IMR-90 (cell line): ENCODE measurements around the gene RNF141. TPM values are rescaled to one million over a fixed set of nuclear protein-coding genes. Genes with fewer than 3 reads are reported as not detected.

Experiments
- ATAC-seq: fragments of 200-7000 bp; cut with Tn5 transposase; 2 replicates; pipeline ENCODE4 v1.9.1; 2020; ENCODE audit warnings: low read depth, mild to moderate bottlenecking, moderate library complexity
- BruUV-seq: library from RNA; stranded (reverse); fragments of 400-500 nt; replicated peaks from 2 replicates; lab custom pipeline; 2021; lab: Mats Ljungman, UMichigan
- CTCF ChIA-PET: fragments of 300-600 bp; formaldehyde crosslinking; extraction: SDS; loops from one replicate; lab custom pipeline; 2021; ENCODE audit warnings: antibody characterized with exemption; lab: Yijun Ruan, JAX
- POLR2A ChIA-PET: fragments of 300-600 bp; sonication (Branson Sonifier 250); formaldehyde crosslinking; loops from one replicate; lab custom pipeline; 2022; ENCODE audit warnings: antibody characterized with exemption; ENCODE audit not compliant: unreplicated experiment; lab: Charles Lee
- DNase-seq: peaks from one replicate; pipeline ENCODE4 v3.0.0; 2013
- H2AFZ ChIP-seq: replicated peaks from 2 replicates; pipeline ENCODE3; 2013; ENCODE audit warnings: low read length, mild to moderate bottlenecking; ENCODE audit not compliant: poor library complexity
- H2AK5ac ChIP-seq: 2 replicates; pipeline ENCODE4 v1.6.1; 2013; ENCODE audit warnings: low read depth, low read length, inconsistent platforms
- H2AK9ac ChIP-seq: replicated peaks from 2 replicates; pipeline ENCODE3; 2013; ENCODE audit warnings: mild to moderate bottlenecking, low read depth, low read length, moderate library complexity; ENCODE audit not compliant: poor library complexity
- H2BK120ac ChIP-seq: 2 replicates; pipeline ENCODE4 v1.6.1; 2013; ENCODE audit warnings: low read depth, low read length, inconsistent platforms
- H2BK15ac ChIP-seq: 3 replicates; pipeline ENCODE4 v1.6.1; 2013; ENCODE audit warnings: low read depth, low read length, inconsistent platforms
- H2BK20ac ChIP-seq: 2 replicates; pipeline ENCODE4 v1.6.1; 2013; ENCODE audit warnings: low read depth, mild to moderate bottlenecking, inconsistent platforms, low read length, moderate library complexity
- H2BK5ac ChIP-seq: 2 replicates; pipeline ENCODE4 v1.6.1; 2013; ENCODE audit warnings: mild to moderate bottlenecking, low read depth, low read length, inconsistent platforms; ENCODE audit not compliant: poor library complexity, severe bottlenecking
- H3K14ac ChIP-seq: replicated peaks from 2 replicates; pipeline ENCODE4 v1.6.1; 2013; ENCODE audit warnings: low read depth, low read length, inconsistent platforms
- H3K18ac ChIP-seq: 2 replicates; pipeline ENCODE4 v1.6.1; 2013; ENCODE audit warnings: low read depth, low read length, control low read depth
- H3K23ac ChIP-seq: 2 replicates; pipeline ENCODE4 v1.6.1; 2013; ENCODE audit warnings: low read depth, low read length, inconsistent platforms
- H3K27ac ChIP-seq: 2 replicates; pipeline ENCODE4 v1.5.1; 2013; ENCODE audit warnings: mild to moderate bottlenecking, control low read depth, low read length; ENCODE audit not compliant: insufficient read depth
- H3K27me3 ChIP-seq: 2 replicates; pipeline ENCODE4 v1.6.1; 2013; ENCODE audit warnings: low read length; ENCODE audit not compliant: control insufficient read depth, insufficient read depth
- H3K36me3 ChIP-seq: 2 replicates; pipeline ENCODE4 v1.6.1; 2013; ENCODE audit warnings: low read length, mixed read lengths; ENCODE audit not compliant: control insufficient read depth, insufficient read depth
- H3K4ac ChIP-seq: 2 replicates; pipeline ENCODE4 v1.6.1; 2013; ENCODE audit warnings: low read depth, low read length, inconsistent platforms
- H3K4me1 ChIP-seq: 2 replicates; pipeline ENCODE4 v1.6.1; 2013; ENCODE audit warnings: low read length, mixed read lengths; ENCODE audit not compliant: control insufficient read depth, insufficient read depth
- H3K4me2 ChIP-seq: 2 replicates; pipeline ENCODE4 v1.6.1; 2013; ENCODE audit warnings: low read depth, mild to moderate bottlenecking, control low read depth, low read length, moderate library complexity
- H3K4me3 ChIP-seq: 2 replicates; pipeline ENCODE4 v1.5.1; 2013; ENCODE audit warnings: low read depth, mild to moderate bottlenecking, control low read depth, low read length, moderate library complexity; ENCODE audit not compliant: insufficient read depth
- H3K56ac ChIP-seq: 2 replicates; pipeline ENCODE4 v1.6.1; 2013; ENCODE audit warnings: low read length, inconsistent platforms; ENCODE audit not compliant: insufficient read depth; ENCODE audit errors: extremely low read depth
- H3K79me1 ChIP-seq, 2 experiments: 2 replicates each; pipeline ENCODE4 v1.6.1; 2013; ENCODE audit warnings: low read length in 2 of 2, inconsistent platforms in 1 of 2, low read depth in 1 of 2
- H3K9ac ChIP-seq: 2 replicates; pipeline ENCODE4 v1.6.1; 2013; ENCODE audit warnings: low read depth, low read length, control low read depth
- H3K9me1 ChIP-seq: 2 replicates; pipeline ENCODE4 v1.6.1; 2013; ENCODE audit warnings: low read length, inconsistent platforms; ENCODE audit not compliant: insufficient read depth
- H3K9me3 ChIP-seq: 2 replicates; pipeline ENCODE4 v1.6.1; 2013; ENCODE audit warnings: low read length; ENCODE audit not compliant: control insufficient read depth, insufficient read depth
- H4K20me1 ChIP-seq: 2 replicates; pipeline ENCODE4 v1.6.1; 2013; ENCODE audit warnings: low read length, inconsistent platforms; ENCODE audit not compliant: insufficient read depth
- H4K5ac ChIP-seq: 2 replicates; pipeline ENCODE4 v1.6.1; 2013; ENCODE audit warnings: mild to moderate bottlenecking, low read depth, low read length, control low read depth
- H4K8ac ChIP-seq, 2 experiments: 2 replicates each; pipeline ENCODE4 v1.6.1; 2013; ENCODE audit warnings: low read depth in 2 of 2, low read length in 2 of 2, control low read depth in 1 of 2, inconsistent platforms in 1 of 2
- H4K91ac ChIP-seq: 2 replicates; pipeline ENCODE4 v1.6.1; 2013; ENCODE audit warnings: low read depth, low read length, inconsistent platforms; ENCODE audit not compliant: insufficient read depth
- BHLHE40 ChIP-seq: fragments of 150-350 bp; IDR thresholded peaks from 2 replicates; pipeline ENCODE4 v1.6.1; 2016; ENCODE audit warnings: mild to moderate bottlenecking, low read depth, low read length
- CEBPB ChIP-seq: IDR thresholded peaks from 2 replicates; pipeline ENCODE4 v1.6.1; 2012; ENCODE audit warnings: low read depth, low read length, improper control_type of control experiment
- CHD1 ChIP-seq: IDR thresholded peaks from 2 replicates; pipeline ENCODE4 v1.6.1; 2012; ENCODE audit warnings: low read depth, low read length, improper control_type of control experiment
- FOS ChIP-seq: fragments of 150-350 bp; IDR thresholded peaks from 2 replicates; pipeline ENCODE4 v1.6.1; 2016; ENCODE audit warnings: low read depth, low read length
- MAFK ChIP-seq: IDR thresholded peaks from 2 replicates; pipeline ENCODE4 v1.6.1; 2012; ENCODE audit warnings: low read depth, low read length, improper control_type of control experiment
- MAZ ChIP-seq: IDR thresholded peaks from 2 replicates; pipeline ENCODE4 v1.6.1; 2012; ENCODE audit warnings: low read depth, mild to moderate bottlenecking, low read length, improper control_type of control experiment, moderate library complexity, borderline replicate concordance
- MXI1 ChIP-seq: IDR thresholded peaks from 2 replicates; pipeline ENCODE4 v1.6.1; 2012; ENCODE audit warnings: low read depth, mild to moderate bottlenecking, low read length, moderate library complexity, borderline replicate concordance
- NFE2L2 ChIP-seq: fragments of 150-350 bp; IDR thresholded peaks from 2 replicates; pipeline ENCODE4 v1.6.1; 2016; ENCODE audit warnings: low read depth, mild to moderate bottlenecking, low read length
- POLR2A ChIP-seq: IDR thresholded peaks from 2 replicates; pipeline ENCODE4 v1.6.1; 2012; ENCODE audit warnings: mild to moderate bottlenecking, low read depth, low read length
- RAD21 ChIP-seq: IDR thresholded peaks from 2 replicates; pipeline ENCODE4 v1.6.1; 2012; ENCODE audit warnings: low read length, improper control_type of control experiment
- RCOR1 ChIP-seq: IDR thresholded peaks from 2 replicates; pipeline ENCODE4 v1.6.1; 2012; ENCODE audit warnings: mild to moderate bottlenecking, low read length, improper control_type of control experiment; ENCODE audit not compliant: insufficient replicate concordance
- RFX5 ChIP-seq: IDR thresholded peaks from 2 replicates; pipeline ENCODE4 v1.8.0; 2012; ENCODE audit warnings: low read depth, mild to moderate bottlenecking, low read length, moderate library complexity
- SMC3 ChIP-seq: fragments of 150-350 bp; IDR thresholded peaks from 2 replicates; pipeline ENCODE4 v1.6.1; 2016; ENCODE audit warnings: low read depth, mild to moderate bottlenecking, antibody characterized with exemption, low read length, moderate library complexity
- dilution Hi-C: fragments of 300-500 bp; cut with HindIII; formaldehyde crosslinking; loops from one replicate; pipeline ENCODE4 v1.14.3; 2018; ENCODE audit warnings: low sequenced_read_pairs; ENCODE audit not compliant: unreplicated experiment
- in situ Hi-C: fragments of 300-500 bp; cut with MboI; formaldehyde crosslinking; loops from 3 replicates; pipeline ENCODE4 v1.14.3; 2019; ENCODE audit warnings: low sequenced_read_pairs, inconsistent platforms, mixed read lengths
- intact Hi-C: fragments of 100-400 bp; cut with micrococcal nuclease; formaldehyde crosslinking; loops from 2 replicates; pipeline ENCODE4 v1.10.0; 2022
- polyA plus RNA-seq, 3 experiments: library from polyadenylated mRNA; depleted of rRNA; stranded (reverse); fragments of >200 nt; gene quantifications; 2 replicates each; pipeline ENCODE4 v1.2.3, GENCODE V29; 2012; ENCODE audit warnings: low replicate concordance in 1 of 3
- total RNA-seq: library from RNA; depleted of rRNA; stranded (reverse); fragments of >200 nt; gene quantifications from 2 replicates; pipeline ENCODE4 v1.2.3, GENCODE V29; 2012
- TF ChIP-seq, protein P1 (sequence below): fragments of 150-350 bp; IDR thresholded peaks from 2 replicates; pipeline ENCODE4 v1.6.1; 2016; ENCODE audit warnings: low read depth, mild to moderate bottlenecking, low read length, moderate library complexity, borderline replicate concordance
- TF ChIP-seq, protein P2 (sequence below): fragments of 150-350 bp; IDR thresholded peaks from 2 replicates; pipeline ENCODE4 v1.6.1; 2017; ENCODE audit warnings: mild to moderate bottlenecking, antibody characterized with exemption, low read length, low read depth
- TF ChIP-seq, protein P3 (sequence below): conservative IDR thresholded peaks from 2 replicates; pipeline ENCODE4 v1.5.1; 2012; ENCODE audit warnings: mild to moderate bottlenecking, low read depth, low read length, improper control_type of control experiment

Gene RNF141
- total and polyA plus RNA-seq, 2 of the 4 experiments (the other 2 are of a cell fraction) = 13.8 to 18.6 TPM

- H4K5ac ChIP-seq = no peak overlapping the region
- ChIA-PET POLR2A (no interaction called here), CTCF (no interaction called here)
- no peak overlapping the region for H2AFZ ChIP-seq
- H2AK5ac ChIP-seq = no peak overlapping the region
- no peaks in the 10 kb centered on the region for H3K9me3 ChIP-seq
- no TSS peak for BruUV-seq
- no peak overlapping the region for H3K56ac ChIP-seq
- H2AK9ac ChIP-seq = no peak overlapping the region
- H4K20me1 ChIP-seq = no peaks in the 10 kb centered on the region; the same call in 1 of the 2 replicates
- no peak overlapping the region for H3K23ac ChIP-seq
- H3K36me3 ChIP-seq = 0 out of 2 replicates have a peak, but pooled peaks cover 1% of the 10 kb centered on the region
- H4K8ac ChIP-seq = no peak overlapping the region
- no peak overlapping the region for H4K91ac ChIP-seq
- no peak overlapping the region for H3K4me2 ChIP-seq
- H3K18ac ChIP-seq = no peak overlapping the region
- H3K4ac ChIP-seq = no peak overlapping the region
- no peaks in the 10 kb centered on the region for H3K27me3 ChIP-seq
- intact Hi-C loops (no loop called here), in situ Hi-C loops (no loop called here), dilution Hi-C loops (no loop called here)
- TF ChIP-seq, protein P1, sequence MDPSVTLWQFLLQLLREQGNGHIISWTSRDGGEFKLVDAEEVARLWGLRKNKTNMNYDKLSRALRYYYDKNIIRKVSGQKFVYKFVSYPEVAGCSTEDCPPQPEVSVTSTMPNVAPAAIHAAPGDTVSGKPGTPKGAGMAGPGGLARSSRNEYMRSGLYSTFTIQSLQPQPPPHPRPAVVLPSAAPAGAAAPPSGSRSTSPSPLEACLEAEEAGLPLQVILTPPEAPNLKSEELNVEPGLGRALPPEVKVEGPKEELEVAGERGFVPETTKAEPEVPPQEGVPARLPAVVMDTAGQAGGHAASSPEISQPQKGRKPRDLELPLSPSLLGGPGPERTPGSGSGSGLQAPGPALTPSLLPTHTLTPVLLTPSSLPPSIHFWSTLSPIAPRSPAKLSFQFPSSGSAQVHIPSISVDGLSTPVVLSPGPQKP = no peak
- TF ChIP-seq MXI1 (no peak), RFX5 (no peak), NFE2L2 (no peak), FOS (no peak), MAFK (no peak), SMC3 (no peak), RCOR1 (no peak), CHD1 (no peak), BHLHE40 (no peak), MAZ (no peak), RAD21 (no peak), POLR2A (no peak), CEBPB (no peak)
- TF ChIP-seq, protein P2, sequence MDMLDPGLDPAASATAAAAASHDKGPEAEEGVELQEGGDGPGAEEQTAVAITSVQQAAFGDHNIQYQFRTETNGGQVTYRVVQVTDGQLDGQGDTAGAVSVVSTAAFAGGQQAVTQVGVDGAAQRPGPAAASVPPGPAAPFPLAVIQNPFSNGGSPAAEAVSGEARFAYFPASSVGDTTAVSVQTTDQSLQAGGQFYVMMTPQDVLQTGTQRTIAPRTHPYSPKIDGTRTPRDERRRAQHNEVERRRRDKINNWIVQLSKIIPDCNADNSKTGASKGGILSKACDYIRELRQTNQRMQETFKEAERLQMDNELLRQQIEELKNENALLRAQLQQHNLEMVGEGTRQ = no peak
- TF ChIP-seq, protein P3, sequence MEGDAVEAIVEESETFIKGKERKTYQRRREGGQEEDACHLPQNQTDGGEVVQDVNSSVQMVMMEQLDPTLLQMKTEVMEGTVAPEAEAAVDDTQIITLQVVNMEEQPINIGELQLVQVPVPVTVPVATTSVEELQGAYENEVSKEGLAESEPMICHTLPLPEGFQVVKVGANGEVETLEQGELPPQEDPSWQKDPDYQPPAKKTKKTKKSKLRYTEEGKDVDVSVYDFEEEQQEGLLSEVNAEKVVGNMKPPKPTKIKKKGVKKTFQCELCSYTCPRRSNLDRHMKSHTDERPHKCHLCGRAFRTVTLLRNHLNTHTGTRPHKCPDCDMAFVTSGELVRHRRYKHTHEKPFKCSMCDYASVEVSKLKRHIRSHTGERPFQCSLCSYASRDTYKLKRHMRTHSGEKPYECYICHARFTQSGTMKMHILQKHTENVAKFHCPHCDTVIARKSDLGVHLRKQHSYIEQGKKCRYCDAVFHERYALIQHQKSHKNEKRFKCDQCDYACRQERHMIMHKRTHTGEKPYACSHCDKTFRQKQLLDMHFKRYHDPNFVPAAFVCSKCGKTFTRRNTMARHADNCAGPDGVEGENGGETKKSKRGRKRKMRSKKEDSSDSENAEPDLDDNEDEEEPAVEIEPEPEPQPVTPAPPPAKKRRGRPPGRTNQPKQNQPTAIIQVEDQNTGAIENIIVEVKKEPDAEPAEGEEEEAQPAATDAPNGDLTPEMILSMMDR = no peak
- H2BK15ac ChIP-seq = no peak overlapping the region
- no peak overlapping the region for H2BK120ac ChIP-seq
- H2BK20ac ChIP-seq = no peak overlapping the region
- H3K14ac ChIP-seq = no peak overlapping the region
- H3K9me1 ChIP-seq = peaks cover 7% of the 10 kb centered on the region
- no peak for DNase-seq
- H3K79me1 ChIP-seq = peaks cover 28 to 47% of the 10 kb centered on the region in 2 experiments
- no peak overlapping the region for H3K9ac ChIP-seq
- H2BK5ac ChIP-seq = no peak overlapping the region
- H3K4me1 ChIP-seq = peaks cover 2% of the 10 kb centered on the region
- no peak overlapping the region for H3K27ac ChIP-seq
- no peak for ATAC-seq
- no peak overlapping the region for H3K4me3 ChIP-seq
Measured at GRCh38 chr11:10537600-10537999, 3.4 kb downstream of the RNF141 start.
